ENCODE results near the gene PRKG1.
"Not testable (repeated sequence)": the region's sequence is repeated elsewhere in the genome, so short reads cannot be mapped to it uniquely, and the experiment has no call there.

The PRKG1 gene

GRCh38 chr10:51183783-51184182, 109.5 kb downstream of the PRKG1 start:
- no peak for ATAC-seq (ENCODE audit: low read depth)

GRCh38 chr10:51186361-51186760, 112.1 kb downstream of the PRKG1 start:
- H3K27me3 Mint-ChIP-seq, result no peaks in the 10 kb centered on the region
- no peaks in the 10 kb centered on the region for H3K4me1 Mint-ChIP-seq
- DNase-seq (ENCODE audit: low spot score in 2 of 2) (no peak), ATAC-seq (ENCODE audit: low read depth) (no peak)
- no peaks in the 10 kb centered on the region for H3K36me3 Mint-ChIP-seq
- H3K9me3 Mint-ChIP-seq, result no peaks in the 10 kb centered on the region
- no peak overlapping the region for H3K4me3 Mint-ChIP-seq
- H3K27ac Mint-ChIP-seq, result no peak overlapping the region

More at GRCh38 chr10:51183783-51184182, 109.5 kb downstream of the PRKG1 start:
- Mint-ChIP-seq H3K4me3 (no peak overlapping the region), H3K9me3 (no peaks in the 10 kb centered on the region), H3K27me3 (no peaks in the 10 kb centered on the region), H3K4me1 (no peaks in the 10 kb centered on the region), H3K36me3 (no peaks in the 10 kb centered on the region), H3K27ac (no peak overlapping the region)
- no peak for DNase-seq (ENCODE audit: low spot score in 2 of 2)

- Mint-ChIP-seq H3K36me3 (no peaks in the 10 kb centered on the region), H3K27ac (no peak overlapping the region), H3K4me3 (no peak overlapping the region), H3K9me3 (no peaks in the 10 kb centered on the region), H3K27me3 (no peaks in the 10 kb centered on the region), H3K4me1 (no peaks in the 10 kb centered on the region)
- DNase-seq (ENCODE audit: low spot score in 2 of 2) (no peak), ATAC-seq (ENCODE audit: low read depth) (no peak)
Measured at GRCh38 chr10:51188008-51188407, 113.7 kb downstream of the PRKG1 start.

GRCh38 chr10:51188866-51189265, 114.6 kb downstream of the PRKG1 start:
- H3K4me3 Mint-ChIP-seq, result no peak overlapping the region
- ATAC-seq (ENCODE audit: low read depth) (no peak), DNase-seq (ENCODE audit: low spot score in 2 of 2) (no peak)
- H3K4me1 Mint-ChIP-seq, result no peaks in the 10 kb centered on the region
- H3K27ac Mint-ChIP-seq, result no peak overlapping the region
- H3K27me3 Mint-ChIP-seq, result no peaks in the 10 kb centered on the region
- no peaks in the 10 kb centered on the region for H3K36me3 Mint-ChIP-seq
- H3K9me3 Mint-ChIP-seq, result no peaks in the 10 kb centered on the region

- no peak for DNase-seq (ENCODE audit: low spot score in 2 of 2)
- Mint-ChIP-seq H3K4me3 (no peak overlapping the region), H3K9me3 (peaks cover 1% of the 10 kb centered on the region), H3K36me3 (no peaks in the 10 kb centered on the region), H3K4me1 (no peaks in the 10 kb centered on the region), H3K27ac (no peak overlapping the region), H3K27me3 (peaks cover 3% of the 10 kb centered on the region)
- no peak for ATAC-seq (ENCODE audit: low read depth)
Measured at GRCh38 chr10:51196508-51197175, 122.4 kb downstream of the PRKG1 start.

- no peak overlapping the region for H3K4me3 Mint-ChIP-seq
- DNase-seq (ENCODE audit: low spot score in 2 of 2) (no peak), ATAC-seq (ENCODE audit: low read depth) (no peak)
- H3K9me3 Mint-ChIP-seq, result peaks cover 1% of the 10 kb centered on the region
- H3K36me3 Mint-ChIP-seq, result no peaks in the 10 kb centered on the region
- H3K27ac Mint-ChIP-seq, result no peak overlapping the region
- no peaks in the 10 kb centered on the region for H3K4me1 Mint-ChIP-seq
- peaks cover 3% of the 10 kb centered on the region for H3K27me3 Mint-ChIP-seq
Measured at GRCh38 chr10:51198170-51198569, 123.9 kb downstream of the PRKG1 start.

- Mint-ChIP-seq H3K27ac (no peak overlapping the region), H3K27me3 (peaks cover 3% of the 10 kb centered on the region), H3K4me1 (no peaks in the 10 kb centered on the region), H3K36me3 (no peaks in the 10 kb centered on the region), H3K9me3 (no peaks in the 10 kb centered on the region), H3K4me3 (no peak overlapping the region)
- ATAC-seq (ENCODE audit: low read depth) (no peak), DNase-seq (ENCODE audit: low spot score in 2 of 2) (no peak)
Measured at GRCh38 chr10:51201947-51202346, 127.7 kb downstream of the PRKG1 start.

- no peaks in the 10 kb centered on the region for H3K9me3 Mint-ChIP-seq
- no peak overlapping the region for H3K27ac Mint-ChIP-seq
- DNase-seq (ENCODE audit: low spot score in 2 of 2) (no peak), ATAC-seq (ENCODE audit: low read depth) (no peak)
- H3K36me3 Mint-ChIP-seq, result no peaks in the 10 kb centered on the region
- H3K4me1 Mint-ChIP-seq, result no peaks in the 10 kb centered on the region
- H3K4me3 Mint-ChIP-seq, result no peak overlapping the region
- peaks cover 1% of the 10 kb centered on the region for H3K27me3 Mint-ChIP-seq
Measured at GRCh38 chr10:51203359-51203758, 129.1 kb downstream of the PRKG1 start.

GRCh38 chr10:51204066-51204465, 129.8 kb downstream of the PRKG1 start:
- Mint-ChIP-seq H3K36me3 (no peaks in the 10 kb centered on the region), H3K4me1 (no peaks in the 10 kb centered on the region), H3K4me3 (no peak overlapping the region), H3K27ac (no peak overlapping the region), H3K9me3 (no peaks in the 10 kb centered on the region), H3K27me3 (peaks cover 1% of the 10 kb centered on the region)
- ATAC-seq (ENCODE audit: low read depth) (no peak), DNase-seq (ENCODE audit: low spot score in 2 of 2) (no peak)

GRCh38 chr10:51204701-51205100, 130.4 kb downstream of the PRKG1 start:
- H3K36me3 Mint-ChIP-seq, result no peaks in the 10 kb centered on the region
- no peak overlapping the region for H3K27ac Mint-ChIP-seq
- H3K27me3 Mint-ChIP-seq, result peaks cover under 1% of the 10 kb centered on the region
- H3K9me3 Mint-ChIP-seq, result no peaks in the 10 kb centered on the region
- no peak for DNase-seq (ENCODE audit: low spot score in 2 of 2)
- no peak overlapping the region for H3K4me3 Mint-ChIP-seq
- ATAC-seq (ENCODE audit: low read depth), result no peak
- H3K4me1 Mint-ChIP-seq, result no peaks in the 10 kb centered on the region

- no peaks in the 10 kb centered on the region for H3K27me3 Mint-ChIP-seq
- H3K4me1 Mint-ChIP-seq, result no peaks in the 10 kb centered on the region
- no peaks in the 10 kb centered on the region for H3K36me3 Mint-ChIP-seq
- DNase-seq (ENCODE audit: low spot score in 2 of 2) (no peak), ATAC-seq (ENCODE audit: low read depth) (no peak)
- no peaks in the 10 kb centered on the region for H3K9me3 Mint-ChIP-seq
- no peak overlapping the region for H3K4me3 Mint-ChIP-seq
- no peak overlapping the region for H3K27ac Mint-ChIP-seq
Measured at GRCh38 chr10:51206500-51206899, 132.2 kb downstream of the PRKG1 start.

GRCh38 chr10:51212937-51213336, 138.7 kb downstream of the PRKG1 start:
- not testable (repeated sequence) for H3K4me1 Mint-ChIP-seq; H3K27ac Mint-ChIP-seq; H3K9me3 Mint-ChIP-seq; H3K27me3 Mint-ChIP-seq; H3K4me3 Mint-ChIP-seq; H3K36me3 Mint-ChIP-seq; DNase-seq (ENCODE audit: low spot score in 2 of 2); ATAC-seq (ENCODE audit: low read depth)

GRCh38 chr10:51214207-51215196, 140.2 kb downstream of the PRKG1 start:
- no peaks in the 10 kb centered on the region for H3K36me3 Mint-ChIP-seq
- no peak for ATAC-seq (ENCODE audit: low read depth)
- H3K27me3 Mint-ChIP-seq, result no peaks in the 10 kb centered on the region

GRCh38 chr10:51215951-51216834, 141.9 kb downstream of the PRKG1 start:
- H3K27me3 Mint-ChIP-seq, result no peaks in the 10 kb centered on the region
- no peak overlapping the region for H3K27ac Mint-ChIP-seq
- H3K9me3 Mint-ChIP-seq, result no peaks in the 10 kb centered on the region
- ATAC-seq (ENCODE audit: low read depth), result no peak
- no peaks in the 10 kb centered on the region for H3K36me3 Mint-ChIP-seq
- H3K4me1 Mint-ChIP-seq, result no peaks in the 10 kb centered on the region
- no peak overlapping the region for H3K4me3 Mint-ChIP-seq
- DNase-seq (ENCODE audit: low spot score in 2 of 2), result no peak

More at GRCh38 chr10:51214207-51215196, 140.2 kb downstream of the PRKG1 start:
- no peak overlapping the region for H3K4me3 Mint-ChIP-seq
- no peaks in the 10 kb centered on the region for H3K4me1 Mint-ChIP-seq
- H3K27ac Mint-ChIP-seq, result no peak overlapping the region
- H3K9me3 Mint-ChIP-seq, result no peaks in the 10 kb centered on the region
- DNase-seq (ENCODE audit: low spot score in 2 of 2), result no peak
